ENCODE measurements around the gene ZNF763.

ZNF763 gene

GRCh38 chr19:12015753-12016116 lies 50.9 kb downstream of the ZNF763 start:
- no peak overlapping the region for H3K4me3 ChIP-seq (ENCODE audit: control insufficient read depth, low read depth, low read length)
- DNase-seq (ENCODE audit: low read depth), result no peak
- TF ChIP-seq CTCF (conservative IDR thresholded peaks at IDR 0.05; ENCODE audit: control insufficient read depth, insufficient read depth, low read depth, low read length), result no peak

Measured in fibroblast of mammary gland (primary cell).